COLO829 (cell line): ENCODE measurements around the gene SMCP.
A peak's percentile ranks its signal among the peaks of the same experiment; 100 is the strongest.

Experiments used
- DNase-seq: peaks from one replicate; pipeline ENCODE4 v3.0.0; 2012; ENCODE audit warnings: low spot score

Gene SMCP

DNA sequence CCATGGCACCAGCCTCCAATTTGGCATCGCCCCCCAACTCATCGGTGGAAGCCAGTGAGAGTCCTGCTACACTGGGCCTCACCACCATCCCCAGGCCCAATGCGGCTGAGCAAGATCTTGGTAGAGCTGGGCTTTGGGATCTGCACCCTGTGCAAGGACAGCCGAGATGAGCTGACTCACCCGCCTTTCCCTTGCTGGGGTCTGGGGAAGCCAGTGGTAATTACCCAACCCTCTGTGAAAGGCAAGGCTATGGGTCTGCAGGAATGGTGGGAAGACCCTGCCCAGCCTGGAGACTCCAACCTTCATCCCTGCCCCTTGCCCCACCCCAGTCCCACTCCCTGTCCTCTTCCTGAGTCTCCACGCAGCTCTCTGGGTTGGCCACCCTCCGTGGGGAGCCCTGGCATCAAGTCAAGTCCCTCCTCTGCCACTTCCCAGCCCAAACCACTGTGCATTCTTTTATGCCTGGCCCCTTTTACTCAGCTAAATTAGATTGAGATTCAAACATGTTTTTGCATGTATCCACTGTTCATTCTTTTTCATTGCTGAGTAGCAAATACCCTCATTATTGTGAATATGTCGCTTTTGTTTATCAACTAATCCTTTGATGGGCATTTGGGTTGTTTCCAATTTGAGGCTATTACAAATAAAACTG is 8.8 kb downstream of the SMCP start:
- no peak for DNase-seq

DNA sequence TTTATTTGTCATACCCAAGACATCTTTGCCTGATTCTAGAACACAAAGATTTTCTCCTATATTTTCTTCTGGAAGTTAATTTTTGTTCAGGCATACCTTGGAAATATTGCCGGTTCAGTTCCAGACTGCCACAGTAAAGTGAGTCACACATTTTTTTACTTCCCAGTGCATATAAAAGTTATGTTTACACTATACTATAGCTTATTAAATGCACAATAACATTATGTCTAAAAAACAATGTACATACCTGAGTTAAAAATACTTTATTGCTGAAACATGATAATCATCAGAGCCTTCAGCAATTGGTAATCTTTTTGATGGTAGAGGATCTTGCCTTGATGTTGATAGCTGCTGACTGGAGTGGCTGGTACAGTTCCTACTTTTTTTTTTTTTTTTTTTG is 10.0 kb downstream of the SMCP start:
- no peak for DNase-seq

GRCh38 chr1:152899027-152899426 is 20.9 kb downstream of the SMCP start:
- no peak for DNase-seq

GRCh38 chr1:152899883-152900282 is 21.8 kb downstream of the SMCP start:
- no peak for DNase-seq

GRCh38 chr1:152901631-152902030 is 23.5 kb downstream of the SMCP start:
- DNase-seq = no peak

DNA sequence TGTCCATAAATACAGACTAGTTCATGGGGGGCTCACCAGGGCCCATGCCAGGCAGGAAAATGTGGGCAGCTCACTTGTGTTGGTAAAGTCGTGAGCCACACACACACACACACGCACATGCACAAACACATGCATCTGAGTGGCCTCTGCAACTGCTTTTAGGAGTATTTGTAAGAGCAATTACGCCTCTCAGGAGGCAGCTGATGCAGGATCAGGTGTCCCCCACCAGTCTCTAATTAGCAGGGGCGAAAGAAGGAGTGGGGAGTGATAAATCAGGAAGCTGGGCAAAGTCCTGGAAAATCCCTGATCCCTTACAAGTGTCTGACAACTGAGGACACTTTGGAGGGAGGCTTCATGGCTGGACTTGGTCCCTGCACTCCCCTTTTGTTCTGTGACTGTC is 24.5 kb downstream of the SMCP start:
- no peak for DNase-seq

- no peak for DNase-seq
These were observed 26.7 kb downstream of the SMCP start for GRCh38 chr1:152904688-152905440.

DNA sequence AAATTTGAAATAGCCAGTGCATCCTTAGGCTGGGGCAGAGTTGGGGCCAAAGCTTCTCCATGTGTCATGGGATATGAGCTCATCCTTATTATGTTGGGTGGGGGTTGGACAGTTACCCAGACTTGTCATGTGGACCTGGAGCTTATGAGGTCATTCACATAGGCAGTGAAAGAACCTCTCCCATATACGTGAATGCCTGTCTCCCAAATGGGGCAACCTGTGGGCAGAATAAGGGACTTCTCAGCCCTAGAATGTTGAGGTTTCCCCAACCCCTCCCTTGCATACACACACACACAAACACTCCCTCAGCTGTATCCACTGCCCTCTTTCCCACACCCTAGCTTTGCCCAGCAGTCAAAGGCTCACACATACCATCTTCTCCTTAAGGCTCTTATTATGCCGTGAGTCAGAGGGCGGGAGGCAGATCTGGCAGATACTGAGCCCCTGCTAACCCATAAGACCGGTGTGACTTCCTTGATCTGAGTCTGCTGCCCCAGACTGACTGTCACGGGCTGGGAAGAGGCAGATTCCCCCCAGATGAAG is 28.0 kb downstream of the SMCP start:
- DNase-seq = peak; percentile 33

GRCh38 chr1:152907686-152908601 is 29.8 kb downstream of the SMCP start, which contains the start of gene IVL:
IVL (plus strand) TSS chr1:152908546; CDS start chr1:152909798, 1,252 bp downstream.
- DNase-seq = no peak

DNA sequence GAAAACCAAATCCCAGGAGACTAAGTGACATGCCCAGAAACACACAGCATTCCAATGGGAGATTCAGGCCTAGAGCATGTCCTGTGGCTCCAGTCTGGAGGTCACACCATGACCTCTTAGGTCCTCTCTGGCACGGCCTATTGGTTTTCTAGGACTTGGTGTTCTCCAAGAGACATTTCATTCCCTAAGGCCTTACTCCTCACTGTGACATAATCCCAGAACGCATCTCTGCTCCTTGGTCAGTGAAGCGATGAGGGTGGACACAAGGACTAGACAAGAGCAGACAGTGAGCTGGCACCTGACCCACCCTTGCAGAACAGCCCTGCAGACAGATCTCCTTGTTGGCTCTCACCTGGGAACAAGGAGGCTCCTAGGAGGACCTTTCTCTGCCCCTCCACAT is 31.1 kb downstream of the SMCP start:
- no peak for DNase-seq

DNA sequence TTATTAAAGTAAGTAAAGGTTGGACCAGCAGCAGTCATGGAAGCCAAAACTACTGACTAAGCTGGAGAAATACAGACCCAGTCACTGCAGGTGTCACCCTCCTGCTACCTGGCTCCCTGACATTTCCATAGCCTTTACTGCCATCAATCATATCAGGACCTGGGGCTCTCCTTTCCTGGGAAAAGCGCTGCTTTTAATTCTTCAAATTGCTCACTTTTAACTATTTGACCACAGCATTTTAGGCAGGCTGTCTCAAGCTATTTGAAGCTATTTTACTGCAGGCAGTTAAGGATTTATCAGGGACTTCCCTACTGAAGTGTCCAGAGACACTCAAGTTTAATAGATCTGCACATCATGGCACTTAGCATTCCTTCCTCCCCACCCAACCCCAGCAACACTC is 34.3 kb downstream of the SMCP start:
- DNase-seq = no peak

DNA sequence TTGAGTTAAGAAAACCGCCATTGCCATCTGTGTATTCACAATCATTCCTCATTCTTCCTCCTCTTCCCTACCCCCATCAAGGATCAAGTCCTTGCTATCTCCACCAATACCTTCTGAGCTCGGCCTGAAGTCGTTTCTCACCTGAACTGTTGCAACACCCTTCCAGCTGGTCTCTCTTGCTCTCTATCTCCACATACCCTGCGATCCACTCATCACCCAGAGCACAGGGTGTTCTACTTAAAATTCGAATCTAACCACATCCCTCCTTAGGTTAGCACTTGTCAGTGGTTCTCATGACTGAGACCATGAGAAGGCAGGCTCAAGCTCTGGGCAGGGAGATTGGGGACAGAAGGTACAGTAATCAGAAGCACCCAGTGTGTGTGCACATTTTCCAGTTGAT is 34.8 kb downstream of the SMCP start:
- DNase-seq = no peak

- DNase-seq = peak; percentile 45
These were observed 39.7 kb downstream of the SMCP start for GRCh38 chr1:152917794-152918193.

GRCh38 chr1:152919071-152919470 is 40.9 kb downstream of the SMCP start:
- DNase-seq = no peak

- no peak for DNase-seq
These were observed 46.1 kb downstream of the SMCP start for GRCh38 chr1:152924191-152924590.

DNA sequence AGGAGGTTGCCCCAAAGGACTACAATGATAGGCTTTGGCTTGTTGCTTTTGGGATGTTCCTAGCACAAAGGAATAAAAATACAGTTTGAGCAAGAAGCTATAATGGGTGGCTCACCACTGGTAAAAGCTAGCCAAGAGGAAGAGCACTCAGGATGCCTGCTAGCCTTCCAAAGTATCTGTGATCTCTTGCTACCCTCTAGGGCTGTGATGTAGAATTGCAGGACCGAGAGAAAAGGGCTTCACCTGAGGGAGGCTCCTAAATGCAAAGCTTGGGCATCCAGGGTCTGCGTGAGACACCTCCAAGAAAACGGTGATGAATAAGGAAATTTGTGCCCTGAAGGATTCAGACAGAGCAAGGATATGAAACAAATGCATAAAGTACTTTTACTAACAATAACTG is 48.0 kb downstream of the SMCP start:
- DNase-seq = peak; percentile 32

DNA sequence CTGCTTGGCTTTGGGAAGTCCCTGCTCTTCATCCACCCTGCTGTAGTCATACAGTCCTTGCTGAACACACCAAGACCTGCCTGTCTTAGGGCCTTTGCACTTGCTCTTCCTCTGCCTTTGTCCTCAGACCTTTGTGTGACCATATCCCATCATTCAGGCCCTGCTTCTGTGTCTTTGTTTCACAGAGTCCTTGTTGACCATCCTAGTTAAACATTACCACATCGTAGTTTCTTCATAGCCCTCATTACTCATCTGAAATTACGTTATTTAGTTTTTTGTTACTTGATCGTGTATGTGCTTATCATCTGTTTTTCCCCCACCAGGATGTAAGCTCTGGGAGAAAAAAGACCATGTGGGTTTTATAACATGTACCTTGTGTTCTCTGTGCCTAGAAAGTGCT is 50.5 kb downstream of the SMCP start:
- DNase-seq = no peak

DNA sequence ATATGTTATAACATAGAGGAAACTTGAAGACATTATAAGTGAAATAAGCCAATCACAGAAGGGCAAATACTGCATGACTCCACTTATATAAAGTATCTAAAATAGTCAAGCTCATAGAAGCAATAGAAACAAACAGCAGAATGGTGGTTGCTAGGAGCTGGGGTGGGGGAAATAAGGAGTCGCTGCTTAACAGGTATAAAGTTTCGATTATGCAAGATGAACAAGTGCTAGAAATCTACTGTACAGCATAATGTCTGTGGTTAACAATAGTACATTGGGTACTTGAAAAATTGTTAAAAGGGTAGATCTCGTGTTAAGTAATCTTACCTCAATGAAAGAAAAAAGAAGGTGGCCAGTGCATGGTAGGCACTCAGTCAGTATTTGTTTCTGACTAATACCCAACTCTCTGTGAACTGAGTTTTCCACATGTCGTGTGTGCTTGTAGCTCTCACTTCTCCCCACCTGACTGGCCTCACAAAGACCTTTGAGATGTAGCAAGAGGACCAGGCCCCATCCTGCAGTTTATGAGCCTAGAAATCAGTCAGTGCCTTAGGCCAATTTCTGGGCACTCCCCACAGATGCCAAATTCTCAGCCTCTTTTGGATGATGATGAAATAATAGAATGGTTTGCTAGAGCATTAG is 54.2 kb downstream of the SMCP start:
- DNase-seq = no peak

GRCh38 chr1:152933196-152933595 is 55.1 kb downstream of the SMCP start:
- no peak for DNase-seq
